Neural crest cell (in vitro differentiated cells): ENCODE data around the gene ZNF608. TPM values are rescaled to one million over a fixed set of nuclear protein-coding genes. Genes with fewer than 3 reads are reported as not detected.

Source experiments
- DNase-seq: peaks from one replicate; pipeline ENCODE4 v3.0.0; 2021; ENCODE audit warnings: low read depth, mixed read lengths, low spot score
- H3K27ac Mint-ChIP-seq: one replicate; pipeline ENCODE4 v1.8.0; 2021; ENCODE audit warnings: mild to moderate bottlenecking, mixed read lengths; ENCODE audit not compliant: unreplicated experiment
- H3K27me3 Mint-ChIP-seq: 2 replicates; pipeline ENCODE4 v1.8.0; 2021; ENCODE audit warnings: low read depth, mild to moderate bottlenecking, mixed read lengths
- H3K36me3 Mint-ChIP-seq: 2 replicates; pipeline ENCODE4 v1.8.0; 2021; ENCODE audit warnings: low read depth, mild to moderate bottlenecking, mixed read lengths
- H3K4me1 Mint-ChIP-seq: 2 replicates; pipeline ENCODE4 v1.8.0; 2021; ENCODE audit warnings: mixed read lengths
- H3K4me3 Mint-ChIP-seq: one replicate; pipeline ENCODE4 v1.8.0; 2021; ENCODE audit warnings: mild to moderate bottlenecking, mixed read lengths
- H3K9me3 Mint-ChIP-seq: 2 replicates; pipeline ENCODE4 v1.8.0; 2021; ENCODE audit warnings: mixed read lengths
- CTCF ChIP-seq: fragments of 200-600 bp; sonication (generic); conservative IDR thresholded peaks from 2 replicates; pipeline ENCODE4 v1.5.0; 2021; ENCODE audit warnings: antibody characterized with exemption, mild to moderate bottlenecking
- total RNA-seq: library from RNA; stranded (reverse); gene quantifications from 2 replicates; pipeline ENCODE4 v1.2.1, GENCODE V29; 2021

Gene ZNF608
- total RNA-seq, 1 donor from 2014 or later: 106 TPM

GRCh38 chr5:124760608-124761007 is 14.2 kb upstream of the ZNF608 start:
- Mint-ChIP-seq H3K27ac (no peak overlapping the region), H3K27me3 (no peaks in the 10 kb centered on the region), H3K36me3 (no peaks in the 10 kb centered on the region), H3K4me3 (no peak overlapping the region), H3K9me3 (peaks cover 2% of the 10 kb centered on the region), H3K4me1 (peaks cover 27% of the 10 kb centered on the region)
- no peak for TF ChIP-seq CTCF
- no peak for DNase-seq

GRCh38 chr5:124755565-124755964 is 9.1 kb upstream of the ZNF608 start:
- H3K4me3 Mint-ChIP-seq: peak overlapping the region; percentile 71
- H3K9me3 Mint-ChIP-seq: no peaks in the 10 kb centered on the region
- no peak for TF ChIP-seq CTCF
- no peak overlapping the region for H3K27ac Mint-ChIP-seq
- H3K27me3 Mint-ChIP-seq: no peaks in the 10 kb centered on the region
- peaks cover 49% of the 10 kb centered on the region for H3K4me1 Mint-ChIP-seq
- DNase-seq: no peak
- no peaks in the 10 kb centered on the region for H3K36me3 Mint-ChIP-seq

GRCh38 chr5:124755041-124755440 is 8.6 kb upstream of the ZNF608 start:
- H3K4me3 Mint-ChIP-seq: peak overlapping the region; percentile 38
- H3K4me1 Mint-ChIP-seq: peaks cover 48% of the 10 kb centered on the region
- H3K36me3 Mint-ChIP-seq: no peaks in the 10 kb centered on the region
- H3K9me3 Mint-ChIP-seq: no peaks in the 10 kb centered on the region
- no peaks in the 10 kb centered on the region for H3K27me3 Mint-ChIP-seq
- no peak for DNase-seq
- no peak overlapping the region for H3K27ac Mint-ChIP-seq
- no peak for TF ChIP-seq CTCF

- H3K27me3 Mint-ChIP-seq: peaks cover under 1% of the 10 kb centered on the region
- peak overlapping the region; percentile 10 for H3K27ac Mint-ChIP-seq
- DNase-seq: no peak
- no peak for TF ChIP-seq CTCF
- peak overlapping the region; percentile 38 for H3K4me3 Mint-ChIP-seq
- H3K9me3 Mint-ChIP-seq: no peaks in the 10 kb centered on the region
- peaks cover 50% of the 10 kb centered on the region for H3K4me1 Mint-ChIP-seq
- H3K36me3 Mint-ChIP-seq: no peaks in the 10 kb centered on the region
Observed at GRCh38 chr5:124754206-124754927, 7.9 kb upstream of the ZNF608 start.

- Mint-ChIP-seq H3K27me3 (peaks cover 6% of the 10 kb centered on the region), H3K9me3 (no peaks in the 10 kb centered on the region), H3K36me3 (no peaks in the 10 kb centered on the region), H3K4me1 (peaks cover 58% of the 10 kb centered on the region), H3K4me3 (peak overlapping the region; percentile 52), H3K27ac (no peak overlapping the region)
- no peak for TF ChIP-seq CTCF
- DNase-seq: no peak
Observed at GRCh38 chr5:124752854-124753720, 6.6 kb upstream of the ZNF608 start.
